PFSK-1 (cell line): Measurements from ENCODE around the gene LIN9.

Experiments
- FOXP2 ChIP-seq: optimal IDR thresholded peaks from 2 replicates; pipeline ENCODE3; 2011; ENCODE audit warnings: borderline replicate concordance, control low read depth, inconsistent platforms; ENCODE audit not compliant: insufficient read depth; ENCODE audit errors: extremely low read length, extremely low read depth
- POLR2AphosphoS5 ChIP-seq: IDR thresholded peaks from 2 replicates; pipeline ENCODE4 v1.6.1; 2012; ENCODE audit warnings: low read depth, mild to moderate bottlenecking, control low read depth, low read length, moderate library complexity
- REST ChIP-seq, 2 experiments: IDR thresholded peaks; 2 replicates each; pipeline versions ENCODE4 v1.6.1 to v1.8.0; 2011 to 2012; ENCODE audit warnings: low read depth in 2 of 2, low read length in 2 of 2, control low read depth in 1 of 2, inconsistent platforms in 1 of 2, mild to moderate bottlenecking in 1 of 2, moderate library complexity in 1 of 2; ENCODE audit not compliant: insufficient read depth in 1 of 2
- SIN3A ChIP-seq: IDR thresholded peaks from 2 replicates; pipeline ENCODE4 v1.6.1; 2012; ENCODE audit warnings: mild to moderate bottlenecking, low read length, moderate library complexity, borderline replicate concordance; ENCODE audit not compliant: insufficient read depth
- TAF1 ChIP-seq: IDR thresholded peaks from 2 replicates; pipeline ENCODE4 v1.6.1; 2012; ENCODE audit warnings: low read length, control low read depth, borderline replicate concordance; ENCODE audit not compliant: insufficient read depth

GRCh38 chr1:226277897-226278296, 31.1 kb downstream of the LIN9 start:
- TF ChIP-seq REST (IDR thresholded peaks at IDR 0.05; ENCODE audit: insufficient read depth in 1 of 2, low read depth in 2 of 2, low read length in 2 of 2) (no peak), POLR2AphosphoS5 (no peak), TAF1 (no peak), FOXP2 (no peak), SIN3A (no peak)
